Measurements from ENCODE around the gene C5orf63.
"Not testable (repeated sequence)": the region's sequence is repeated elsewhere in the genome, so short reads cannot be mapped to it uniquely, and the experiment has no call there.

C5orf63 gene

GRCh38 chr5:127072861-127073846, at the start of gene C5orf63:
Gene C5orf63 (minus strand): TSS chr5:127073502. CDS start chr5:127058995, 14,507 bp downstream.
- DNase-seq (ENCODE audit: low read depth, low spot score): no peak

GRCh38 chr5:127112347-127112864, 39.1 kb upstream of the C5orf63 start:
- no peak for DNase-seq (ENCODE audit: low read depth, low spot score)

GRCh38 chr5:127111112-127111511, 37.8 kb upstream of the C5orf63 start:
- no peak for DNase-seq (ENCODE audit: low read depth, low spot score)

GRCh38 chr5:127108624-127109260, 35.4 kb upstream of the C5orf63 start:
- DNase-seq (ENCODE audit: low read depth, low spot score): not testable (repeated sequence)

- DNase-seq (ENCODE audit: low read depth, low spot score): no peak
Measured at GRCh38 chr5:127101935-127102334, 28.6 kb upstream of the C5orf63 start.

GRCh38 chr5:127101533-127101932, 28.2 kb upstream of the C5orf63 start:
- no peak for DNase-seq (ENCODE audit: low read depth, low spot score)

GRCh38 chr5:127098241-127098640, 24.9 kb upstream of the C5orf63 start:
- DNase-seq (ENCODE audit: low read depth, low spot score): no peak

- no peak for DNase-seq (ENCODE audit: low read depth, low spot score)
Measured at GRCh38 chr5:127097278-127097677, 24.0 kb upstream of the C5orf63 start.

- DNase-seq (ENCODE audit: low read depth, low spot score): no peak
Measured at GRCh38 chr5:127096328-127096993, 23.2 kb upstream of the C5orf63 start.

- DNase-seq (ENCODE audit: low read depth, low spot score): no peak
Measured at GRCh38 chr5:127094161-127094814, 21.0 kb upstream of the C5orf63 start.

- peak; percentile 25 for DNase-seq (ENCODE audit: low read depth, low spot score)
Measured at GRCh38 chr5:127092690-127093089, 19.4 kb upstream of the C5orf63 start.

GRCh38 chr5:127089191-127089590, 15.9 kb upstream of the C5orf63 start:
- no peak for DNase-seq (ENCODE audit: low read depth, low spot score)

GRCh38 chr5:127088251-127088650, 14.9 kb upstream of the C5orf63 start:
- no peak for DNase-seq (ENCODE audit: low read depth, low spot score)

- no peak for DNase-seq (ENCODE audit: low read depth, low spot score)
Measured at GRCh38 chr5:127086589-127086988, 13.3 kb upstream of the C5orf63 start.

- DNase-seq (ENCODE audit: low read depth, low spot score): no peak
Measured at GRCh38 chr5:127085796-127086195, 12.5 kb upstream of the C5orf63 start.

GRCh38 chr5:127085371-127085770, 12.1 kb upstream of the C5orf63 start:
- no peak for DNase-seq (ENCODE audit: low read depth, low spot score)

GRCh38 chr5:127084656-127085055, 11.4 kb upstream of the C5orf63 start:
- no peak for DNase-seq (ENCODE audit: low read depth, low spot score)

GRCh38 chr5:127083711-127084110, 10.4 kb upstream of the C5orf63 start:
- no peak for DNase-seq (ENCODE audit: low read depth, low spot score)

GRCh38 chr5:127079994-127080491, 6.7 kb upstream of the C5orf63 start:
- DNase-seq (ENCODE audit: low read depth, low spot score): peak; percentile 20

- no peak for DNase-seq (ENCODE audit: low read depth, low spot score)
Measured at GRCh38 chr5:127077366-127077765, 4.1 kb upstream of the C5orf63 start.
